ENCODE data around the gene SH3D19.
A peak's percentile ranks its signal among the peaks of the same experiment; 100 is the strongest.
"Not testable (repeated sequence)": the region's sequence is repeated elsewhere in the genome, so short reads cannot be mapped to it uniquely, and the experiment has no call there.

SH3D19 gene

GRCh38 chr4:151284534-151285245, 40.7 kb downstream of the SH3D19 start:
- no peak for DNase-seq

DNA sequence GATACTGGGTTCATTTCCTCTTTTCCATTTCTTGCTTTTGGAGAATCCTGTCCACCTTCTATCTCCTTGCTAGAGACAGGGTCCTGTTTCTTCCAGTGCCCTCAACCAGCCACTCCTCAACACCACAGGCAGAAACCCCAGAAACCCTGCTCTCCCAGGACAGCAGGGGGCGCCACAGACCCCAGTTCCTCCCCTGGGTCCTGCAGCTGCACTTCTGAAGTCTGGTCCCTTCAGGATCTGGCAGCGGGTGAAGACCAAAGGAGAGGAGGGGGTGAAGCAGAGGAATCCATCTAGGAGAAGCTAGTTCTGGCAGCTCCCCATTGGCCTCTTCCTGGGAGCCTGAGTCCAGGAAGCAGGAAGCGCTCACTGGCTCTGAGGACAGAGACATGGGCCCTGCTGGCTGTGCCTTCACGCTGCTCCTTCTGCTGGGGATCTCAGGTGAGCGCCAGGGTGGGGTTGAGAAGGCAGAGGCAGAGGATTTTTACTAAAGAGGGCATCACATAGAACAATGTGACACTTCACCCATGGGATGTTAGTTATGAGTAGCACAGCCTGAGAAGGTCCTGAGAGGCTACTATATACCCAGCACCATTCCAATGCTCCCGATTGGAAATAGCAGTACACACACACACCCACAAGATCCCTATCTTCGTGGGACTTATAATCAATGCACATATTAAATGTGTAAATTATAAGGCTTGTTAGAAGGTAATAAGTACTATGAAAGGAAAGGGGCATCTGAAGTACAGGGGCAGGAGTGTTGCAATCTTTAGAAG, 48.4 kb downstream of the SH3D19 start, which contains the start of gene PRSS48:
Gene PRSS48, plus strand, starts transcription at position 375 of the 776 bp plus-strand sequence. Its CDS starts 12 bp downstream, at position 387.
- peak in 54 of 58 donors; percentile 3 to 78 (median 52) for DNase-seq

DNA sequence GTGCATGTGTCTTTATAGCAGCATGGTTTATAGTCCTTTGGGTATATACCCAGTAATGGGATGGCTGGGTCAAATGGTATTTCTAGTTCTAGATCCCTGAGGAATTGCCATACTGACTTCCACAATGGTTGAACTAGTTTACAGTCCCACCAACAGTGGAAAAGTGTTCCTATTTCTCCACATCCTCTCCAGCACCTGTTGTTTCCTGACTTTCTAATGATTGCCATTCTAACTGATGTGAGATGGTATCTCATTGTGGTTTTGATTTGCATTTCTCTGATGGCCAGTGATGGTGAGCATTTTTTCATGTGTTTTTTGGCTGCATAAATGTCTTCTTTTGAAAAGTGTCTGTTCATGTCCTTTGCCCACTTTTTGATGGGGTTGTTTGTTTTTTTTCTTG, 56.5 kb downstream of the SH3D19 start:
- DNase-seq = not testable (repeated sequence)

GRCh38 chr4:151267822-151268535, 57.4 kb downstream of the SH3D19 start:
- no peak for DNase-seq

GRCh38 chr4:151267104-151267503, 58.3 kb downstream of the SH3D19 start:
- DNase-seq = no peak

- no peak for DNase-seq
Observed at GRCh38 chr4:151266497-151266896, 58.9 kb downstream of the SH3D19 start.

- DNase-seq = no peak
Observed at GRCh38 chr4:151263455-151263854, 62.0 kb downstream of the SH3D19 start.

DNA sequence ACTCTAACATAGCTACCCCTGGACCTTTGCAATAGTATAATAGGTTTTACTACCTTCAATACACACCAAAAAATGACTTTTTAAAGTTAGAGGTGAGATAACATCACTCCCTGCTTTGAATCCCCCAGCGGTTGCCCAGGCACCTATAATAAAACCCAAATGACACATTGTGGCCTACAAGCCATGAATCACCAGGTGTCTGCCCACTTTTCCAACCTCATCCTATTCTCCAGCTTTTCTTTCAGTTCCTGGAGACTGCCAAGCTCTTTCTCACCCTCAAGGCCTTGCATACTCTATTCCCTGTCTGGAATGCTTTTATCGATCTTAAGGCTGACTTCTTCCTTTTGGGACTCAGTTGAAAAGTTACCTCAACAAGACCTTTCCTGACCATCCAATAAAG, 64.9 kb downstream of the SH3D19 start:
- no peak for DNase-seq

GRCh38 chr4:151259752-151260151, 65.7 kb downstream of the SH3D19 start:
- DNase-seq = no peak

- no peak for DNase-seq
Observed at GRCh38 chr4:151257704-151258103, 67.7 kb downstream of the SH3D19 start.

GRCh38 chr4:151256134-151256533, 69.3 kb downstream of the SH3D19 start:
- DNase-seq = no peak

DNA sequence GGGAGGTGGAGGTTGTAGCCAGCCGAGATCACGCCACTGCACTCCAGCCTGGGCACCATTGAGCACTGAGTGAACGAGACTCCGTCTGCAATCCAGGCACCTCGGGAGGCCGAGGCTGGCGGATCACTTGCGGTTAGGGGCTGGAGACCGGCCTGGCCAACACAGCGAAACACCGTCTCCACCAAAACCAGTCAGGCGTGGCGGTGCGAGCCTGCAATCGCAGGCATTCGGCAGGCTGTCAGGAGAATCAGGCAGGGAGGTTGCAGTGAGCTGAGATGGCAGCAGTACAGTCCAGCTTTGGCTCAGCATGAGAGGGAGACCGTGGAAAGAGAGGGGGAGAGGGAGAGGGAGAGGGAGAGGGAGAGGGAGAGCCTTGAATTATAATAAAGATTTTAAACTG, 69.7 kb downstream of the SH3D19 start:
- DNase-seq = not testable (repeated sequence)

- DNase-seq = not testable (repeated sequence)
Observed at GRCh38 chr4:151255226-151255625, 70.2 kb downstream of the SH3D19 start.

DNA sequence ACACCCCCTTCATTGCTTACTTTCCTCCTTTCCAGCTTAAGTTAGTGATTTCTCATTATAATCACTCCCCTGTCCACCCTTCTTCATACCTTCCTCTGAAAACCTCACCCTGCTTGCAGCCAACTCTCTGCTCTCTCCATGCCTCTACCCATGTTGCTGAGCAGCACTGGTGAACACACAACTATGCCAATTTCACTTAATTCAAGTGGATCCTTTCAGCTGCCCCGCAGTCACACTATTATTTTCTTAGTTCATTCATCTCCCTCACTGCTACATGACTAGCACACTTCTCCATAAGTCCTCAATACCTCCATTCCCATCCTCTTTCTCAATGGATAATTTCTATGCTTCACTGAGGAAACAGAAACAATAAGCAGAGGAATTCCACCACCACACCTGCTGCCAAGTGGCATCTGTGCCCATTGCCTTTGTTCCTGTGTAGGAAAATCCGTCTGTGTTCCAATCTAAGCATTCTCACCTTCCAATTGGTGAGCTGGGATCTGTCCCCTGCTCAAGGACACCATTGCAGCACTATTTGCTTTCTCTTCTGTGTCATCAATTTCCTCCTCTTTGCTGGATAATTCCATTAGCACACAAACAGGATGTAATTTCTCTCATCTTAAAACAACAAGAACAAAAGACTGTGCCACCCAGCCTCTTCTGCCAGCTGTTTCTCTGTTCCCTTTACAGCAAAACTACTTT, 73.7 kb downstream of the SH3D19 start:
- no peak for DNase-seq

GRCh38 chr4:151250706-151251105, 74.7 kb downstream of the SH3D19 start:
- DNase-seq = no peak

DNA sequence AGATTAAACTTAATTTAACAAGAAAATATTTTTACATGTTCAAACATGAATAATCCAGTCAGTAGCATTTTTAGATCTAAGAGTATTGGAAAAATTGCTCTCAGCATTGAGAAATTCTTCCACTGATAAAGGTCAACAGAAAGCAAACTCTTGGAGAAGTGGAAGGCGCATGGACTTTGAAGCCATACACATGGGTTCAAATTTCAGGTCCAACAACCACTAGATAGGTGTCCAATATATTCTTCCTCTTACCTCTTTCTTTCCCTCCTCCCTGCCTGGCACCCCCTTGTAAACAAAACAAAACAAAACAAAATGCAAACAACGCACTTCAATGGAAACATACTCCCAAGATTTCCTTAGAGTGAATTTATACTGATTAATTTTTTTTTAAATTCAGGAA, 76.9 kb downstream of the SH3D19 start:
- no peak for DNase-seq

DNA sequence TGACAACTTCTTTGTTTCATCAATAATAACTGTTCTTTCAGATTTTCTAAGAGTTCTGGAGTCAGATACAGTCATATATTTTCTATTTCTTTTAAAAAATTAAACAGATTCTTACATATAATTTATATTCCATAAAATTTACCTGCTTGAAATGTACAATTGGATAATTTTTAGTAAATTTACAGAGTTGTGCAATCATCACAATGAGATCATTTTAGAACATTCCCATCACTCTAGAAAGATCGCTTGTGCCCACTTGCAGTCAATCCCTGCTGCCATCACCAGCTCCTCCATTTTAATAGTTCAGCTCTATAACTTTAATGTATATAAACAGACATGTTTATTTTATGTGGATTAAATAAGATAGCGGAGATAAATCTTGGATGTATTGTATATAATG, 78.0 kb downstream of the SH3D19 start:
- no peak for DNase-seq

GRCh38 chr4:151246742-151247141, 78.7 kb downstream of the SH3D19 start:
- DNase-seq = no peak

- no peak for DNase-seq
Observed at GRCh38 chr4:151242305-151242704, 83.1 kb downstream of the SH3D19 start.

- DNase-seq = no peak
Observed at GRCh38 chr4:151239608-151240007, 85.8 kb downstream of the SH3D19 start.

- DNase-seq = peak in 7 of 58 donors; percentile 4 to 56 (median 14)
Observed at GRCh38 chr4:151238477-151238876, 86.9 kb downstream of the SH3D19 start.
